Measurements from ENCODE around the gene OGN. TPM values are rescaled to one million over a fixed set of nuclear protein-coding genes. Genes with fewer than 3 reads are reported as not detected.

The OGN gene
- 0.28 TPM in 1 of 2 replicates, not detected in the other for total RNA-seq

GRCh38 chr9:92404042-92404836 is at the start of gene OGN:
TSS of gene OGN (minus strand) at chr9:92404578. CDS start at chr9:92403407, 1,171 bp downstream.

GRCh38 chr9:92424340-92424739 is 20.0 kb upstream of the OGN start, which contains the start of gene OMD:
TSS of gene OMD (minus strand) at chr9:92424471. CDS start at chr9:92417558, 6,913 bp downstream.

Other genes with a start within 250 kb of the OGN start
- 274 and 314 TPM in 2 replicates for gene IARS1, start 110.9 kb downstream of the OGN start, total RNA-seq
- 23.8 and 25.1 TPM in 2 replicates for gene NOL8, start 79.2 kb downstream of the OGN start, total RNA-seq
- gene CENPP, start 78.6 kb downstream of the OGN start, total RNA-seq, result 2.0 and 7.5 TPM in 2 replicates
- gene OMD, start 19.9 kb upstream of the OGN start, total RNA-seq, result not detected in 2 replicates
- gene ASPN, start 77.9 kb upstream of the OGN start, total RNA-seq, result 1.3 and 7.3 TPM in 2 replicates
- 2.7 and 22.6 TPM in 2 replicates for gene ECM2, start 131.4 kb upstream of the OGN start, total RNA-seq

Data from regular cardiac myocyte (primary cell).